Measurements from ENCODE around the gene SH2D2A.

DNA sequence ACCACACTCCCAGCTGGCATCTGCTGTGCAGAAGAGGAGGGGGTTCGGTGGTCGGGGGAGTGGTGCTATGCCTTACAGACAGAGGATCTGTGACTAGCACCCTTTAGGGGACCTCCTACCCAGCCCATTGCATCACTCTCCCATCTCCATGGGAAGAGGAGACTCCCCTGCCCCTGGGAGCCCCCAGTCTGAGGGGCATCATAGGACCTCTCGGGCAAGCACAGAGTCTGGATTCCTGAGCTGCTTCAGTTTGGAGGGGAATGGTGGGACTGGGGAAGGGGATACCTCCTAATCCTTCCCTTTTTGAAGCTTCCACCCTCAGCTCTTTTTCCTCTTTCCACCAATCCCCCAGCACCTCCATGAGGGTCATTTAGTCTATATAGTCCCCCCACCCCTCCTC is 40.9 kb upstream of the SH2D2A start:
- TF ChIP-seq CTCF (IDR thresholded peaks at IDR 0.05; ENCODE audit: low read depth, low read length) (no peak), MYC (IDR thresholded peaks at IDR 0.05; ENCODE audit: low read depth, low read length) (no peak), POLR2A (IDR thresholded peaks at IDR 0.05; ENCODE audit: extremely low read depth, insufficient read length) (no peak), MAX (IDR thresholded peaks at IDR 0.05; ENCODE audit: low read depth, low read length) (no peak)

All from NB4 (cell line).